Thyroid gland (tissue), 4 donors: ENCODE data around the gene CIT. TPM values are rescaled to one million over a fixed set of nuclear protein-coding genes. Genes with fewer than 3 reads are reported as not detected.

Source experiments
- DNase-seq, 2 donors: peaks; one replicate each; pipeline ENCODE4 v3.0.0-alpha.2; 2019
- H3K27ac ChIP-seq, 3 donors: fragments of 200-600 bp; sonication (generic); 1 replicate in 2 of 3; 2 replicates in 1 of 3; pipeline ENCODE4 v1.5.1; 2016 to 2019; ENCODE audit warnings: mild to moderate bottlenecking in 1 of 3, moderate library complexity in 1 of 3
- H3K27me3 ChIP-seq: fragments of 200-600 bp; sonication (generic); one replicate; pipeline ENCODE4 v1.5.1; 2019
- H3K36me3 ChIP-seq, 2 donors: fragments of 200-600 bp; sonication (generic); one replicate each; pipeline ENCODE4 v1.5.1; 2016 to 2019
- H3K4me1 ChIP-seq, 2 donors: fragments of 200-600 bp; sonication (generic); one replicate each; pipeline ENCODE4 v1.5.1; 2017 to 2019
- H3K4me3 ChIP-seq, 3 donors: fragments of 200-600 bp; sonication (generic); replicated peaks in 1 of 3; 1 replicate in 2 of 3; 2 replicates in 1 of 3; pipeline ENCODE4 v1.5.1; 2016; ENCODE audit warnings: mild to moderate bottlenecking in 1 of 3
- H3K9me3 ChIP-seq: fragments of 200-600 bp; sonication (generic); one replicate; pipeline ENCODE4 v1.5.1; 2017
- CTCF ChIP-seq, 6 experiments: fragments of 200-600 bp in 3 of 6; fragments of 450-650 bp in 3 of 6; sonication (generic) in 3 of 6; IDR thresholded peaks; one replicate each; pipeline ENCODE4 v1.5.1; 2016 to 2019; ENCODE audit warnings: antibody characterized with exemption in 6 of 6, mild to moderate bottlenecking in 2 of 6, inconsistent platforms in 1 of 6, moderate library complexity in 1 of 6
- POLR2A ChIP-seq, 2 donors: fragments of 450-650 bp; IDR thresholded peaks; one replicate each; pipeline ENCODE4 v1.6.1; 2017; ENCODE audit warnings: antibody characterized with exemption in 2 of 2, mild to moderate bottlenecking in 2 of 2, moderate library complexity in 1 of 2
- WGBS, 2 donors: methylation state at CpG; one replicate each; pipeline ENCODE4 v1.1.5; 2017; 5-methylcytosine and 5-hydroxymethylcytosine counted together
- intact Hi-C: fragments of 100-400 bp; cut with DNase I; formaldehyde crosslinking; loops from one replicate; pipeline ENCODE4 v1.15.1; 2023
- total RNA-seq, 4 donors: library from RNA; depleted of rRNA; stranded (reverse); fragments of >200 nt; gene quantifications; one replicate each; pipeline ENCODE4 v1.2.3, GENCODE V29; 2016

The CIT gene
- total RNA-seq, 4 donors from 2014 or later = 1.8 to 9.1 (median 6.4) TPM

DNA sequence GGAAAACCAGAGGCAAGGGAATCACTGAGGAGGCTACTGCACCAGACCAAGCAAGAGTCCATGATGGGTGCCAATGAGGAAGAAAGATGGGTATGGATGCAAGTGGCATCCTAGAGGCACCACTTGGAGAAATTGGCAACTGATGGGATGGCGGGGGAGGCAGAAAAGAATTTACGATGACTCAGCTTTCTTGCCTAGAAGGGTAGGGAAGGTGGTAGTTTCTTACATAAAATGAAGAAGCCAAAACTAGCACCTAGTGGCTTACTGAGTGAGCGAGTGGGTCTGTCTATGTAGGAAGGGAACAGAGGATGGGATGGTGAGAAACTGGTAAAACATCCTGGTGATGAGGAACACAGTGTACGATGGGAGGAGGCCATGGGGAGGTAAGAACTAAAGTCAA lies 80.8 kb downstream of the CIT start:
- intact Hi-C loops = no loop called here
- Histone ChIP-seq H3K4me3 (no peak overlapping the region), H3K27me3 (no peaks in the 10 kb centered on the region), H3K27ac (no peak overlapping the region), H3K36me3 (no peaks in the 10 kb centered on the region), H3K4me1 (no peaks in the 10 kb centered on the region), H3K9me3 (no peaks in the 10 kb centered on the region)
- 96 to 97% methylated on average over 4 of the region's 4 CpGs for WGBS, 2 donors
- DNase-seq = no peak
- TF ChIP-seq CTCF (IDR thresholded peaks at IDR 0.05) = no peak
- no peak for TF ChIP-seq POLR2A (IDR thresholded peaks at IDR 0.05)

GRCh38 chr12:119791453-119791852 lies 85.7 kb downstream of the CIT start:
- intact Hi-C loops = no loop called here
- no peaks in the 10 kb centered on the region for H3K27me3 ChIP-seq
- no peaks in the 10 kb centered on the region for H3K9me3 ChIP-seq
- H3K36me3 ChIP-seq = no peaks in the 10 kb centered on the region
- H3K27ac ChIP-seq = no peak overlapping the region
- 84 to 85% methylated on average over 9 of the region's 9 CpGs for WGBS, 2 donors
- H3K4me1 ChIP-seq = no peaks in the 10 kb centered on the region
- DNase-seq = no peak
- H3K4me3 ChIP-seq = no peak overlapping the region
- no peak for TF ChIP-seq CTCF (IDR thresholded peaks at IDR 0.05)
- TF ChIP-seq POLR2A (IDR thresholded peaks at IDR 0.05) = no peak

- intact Hi-C loops = no loop called here
- WGBS, 2 donors = 78 to 96% methylated on average over 1 of the region's 1 CpG
- TF ChIP-seq CTCF (IDR thresholded peaks at IDR 0.05) (no peak), POLR2A (IDR thresholded peaks at IDR 0.05) (no peak)
These were observed 88.3 kb downstream of the CIT start for GRCh38 chr12:119788786-119789185.

DNA sequence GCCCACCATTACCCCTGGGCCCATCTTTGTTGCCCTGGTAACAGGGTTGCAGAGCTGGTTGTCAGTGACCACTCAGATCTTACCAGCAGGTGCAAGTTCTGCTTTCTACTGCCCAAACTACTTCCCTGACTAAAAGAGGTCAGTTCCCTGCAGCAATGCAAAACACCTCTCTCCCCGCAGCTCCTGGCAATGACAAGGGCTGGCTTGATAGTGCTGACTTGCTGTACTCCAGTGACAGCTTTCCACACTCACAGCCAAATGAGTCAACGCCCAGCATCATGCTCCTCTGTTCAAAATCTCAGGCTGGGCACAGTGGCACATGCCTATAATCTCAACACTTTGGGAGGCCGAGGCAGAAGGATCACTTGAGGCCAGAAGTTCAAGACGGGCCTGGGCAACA lies 90.6 kb downstream of the CIT start:
- H3K4me3 ChIP-seq = no peak overlapping the region
- no peaks in the 10 kb centered on the region for H3K36me3 ChIP-seq
- WGBS, 2 donors = 93 to 98% methylated on average over 4 of the region's 4 CpGs
- H3K27me3 ChIP-seq = no peaks in the 10 kb centered on the region
- H3K27ac ChIP-seq = no peak overlapping the region
- DNase-seq = no peak
- TF ChIP-seq POLR2A (IDR thresholded peaks at IDR 0.05) (no peak), CTCF (IDR thresholded peaks at IDR 0.05) (no peak)
- no peaks in the 10 kb centered on the region for H3K9me3 ChIP-seq
- no peaks in the 10 kb centered on the region for H3K4me1 ChIP-seq
- intact Hi-C loops = no loop called here

More at GRCh38 chr12:119788786-119789185, 88.3 kb downstream of the CIT start:
- no peaks in the 10 kb centered on the region for H3K36me3 ChIP-seq
- no peaks in the 10 kb centered on the region for H3K9me3 ChIP-seq
- no peak for DNase-seq
- H3K27me3 ChIP-seq = no peaks in the 10 kb centered on the region
- no peaks in the 10 kb centered on the region for H3K4me1 ChIP-seq
- no peak overlapping the region for H3K27ac ChIP-seq
- no peak overlapping the region for H3K4me3 ChIP-seq

DNA sequence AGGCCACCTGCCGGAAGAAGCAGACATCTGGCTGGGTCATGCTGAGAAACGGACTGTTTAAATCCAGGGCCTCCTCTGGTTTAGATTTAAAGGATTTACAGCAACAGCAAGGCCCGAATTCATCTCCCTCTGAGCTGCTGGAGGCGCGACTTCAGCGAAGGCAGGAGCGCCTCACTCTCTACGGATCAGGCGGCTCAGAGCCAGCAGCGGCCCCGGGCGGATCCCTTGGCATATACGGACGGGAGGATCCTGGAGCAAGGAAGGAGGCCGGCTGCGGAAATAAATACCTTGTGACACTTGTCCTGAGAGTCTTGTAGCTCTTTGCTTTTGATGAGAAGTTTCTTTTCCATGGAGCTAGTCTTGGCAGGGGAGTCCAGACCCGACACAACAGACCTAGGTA lies 92.4 kb downstream of the CIT start:
- Histone ChIP-seq H3K36me3 (no peaks in the 10 kb centered on the region), H3K27ac (no peak overlapping the region), H3K4me3 (no peak overlapping the region), H3K9me3 (no peaks in the 10 kb centered on the region), H3K4me1 (no peaks in the 10 kb centered on the region), H3K27me3 (no peaks in the 10 kb centered on the region)
- intact Hi-C loops = loop anchor here (5.0 kb wide), 1 partner anchor 122 kb away; no protein-coding TSS in a partner anchor
- DNase-seq = no peak
- no peak for TF ChIP-seq POLR2A (IDR thresholded peaks at IDR 0.05)
- WGBS, 2 donors = 95 to 99% methylated on average over 16 to 17 of the region's 17 CpGs

DNA sequence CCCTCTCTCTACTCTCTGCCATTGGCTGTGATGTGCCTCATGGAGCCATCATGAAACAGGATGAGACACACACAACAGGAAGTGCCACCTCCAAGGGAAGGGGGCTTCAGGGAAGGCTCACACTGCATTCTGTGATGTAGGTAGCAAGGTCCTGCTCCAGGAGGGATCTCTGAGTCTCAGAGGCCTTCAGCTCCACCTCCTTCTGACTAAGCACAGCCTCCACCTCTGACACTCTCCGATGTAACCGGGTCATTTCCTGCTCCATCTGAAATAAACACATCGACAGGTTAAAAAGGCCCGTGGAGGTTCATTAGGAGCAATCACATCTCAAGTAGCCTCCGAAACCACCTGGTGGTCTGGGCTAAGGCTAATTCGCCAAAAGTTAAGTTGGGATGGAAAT lies 93.3 kb downstream of the CIT start:
- H3K27me3 ChIP-seq = no peaks in the 10 kb centered on the region
- H3K27ac ChIP-seq = no peak overlapping the region
- H3K4me1 ChIP-seq = no peaks in the 10 kb centered on the region
- no peak for DNase-seq
- no peaks in the 10 kb centered on the region for H3K36me3 ChIP-seq
- no peaks in the 10 kb centered on the region for H3K9me3 ChIP-seq
- no peak overlapping the region for H3K4me3 ChIP-seq
- 92 to 96% methylated on average over 6 of the region's 6 CpGs for WGBS, 2 donors
- intact Hi-C loops = loop anchor here (5.0 kb wide), 1 partner anchor 121 kb away; no protein-coding TSS in a partner anchor
- no peak for TF ChIP-seq POLR2A (IDR thresholded peaks at IDR 0.05)
- TF ChIP-seq CTCF (IDR thresholded peaks at IDR 0.05) = no peak
